Neural progenitor cell (in vitro differentiated cells): ENCODE results near the gene MYH7. TPM values are rescaled to one million over a fixed set of nuclear protein-coding genes. Genes with fewer than 3 reads are reported as not detected.
"Not testable (repeated sequence)": the region's sequence is repeated elsewhere in the genome, so short reads cannot be mapped to it uniquely, and the experiment has no call there.

ENCODE experiments used
- DNase-seq: peaks from one replicate; pipeline ENCODE4 v3.0.0-alpha.2; 2016; ENCODE audit warnings: low spot score
- H2AFZ ChIP-seq: fragments of 200-600 bp; sonication (generic); replicated peaks from 2 replicates; pipeline ENCODE4 v1.6.1; 2016; ENCODE audit warnings: antibody characterized with exemption
- H3F3A ChIP-seq: fragments of 200-600 bp; sonication (generic); 2 replicates; pipeline ENCODE4 v1.6.1; 2016; ENCODE audit warnings: antibody characterized with exemption, low read depth
- H3K27ac ChIP-seq: fragments of 200-600 bp; sonication (generic); 2 replicates; pipeline ENCODE4 v1.5.1; 2016; ENCODE audit warnings: mild to moderate bottlenecking
- H3K27me3 ChIP-seq: fragments of 200-600 bp; sonication (generic); 2 replicates; pipeline ENCODE4 v1.6.1; 2016; ENCODE audit warnings: mild to moderate bottlenecking, moderate library complexity
- H3K36me3 ChIP-seq: fragments of 200-600 bp; sonication (generic); 2 replicates; pipeline ENCODE4 v1.5.1; 2016
- H3K4me1 ChIP-seq: fragments of 200-600 bp; sonication (generic); 2 replicates; pipeline ENCODE4 v1.6.1; 2016; ENCODE audit warnings: mixed run types
- H3K4me2 ChIP-seq: fragments of 200-600 bp; sonication (generic); 2 replicates; pipeline ENCODE4 v1.6.1; 2016
- H3K4me3 ChIP-seq: fragments of 200-600 bp; sonication (generic); 2 replicates; pipeline ENCODE4 v1.5.1; 2016
- H3K79me2 ChIP-seq: fragments of 200-600 bp; sonication (generic); 2 replicates; pipeline ENCODE4 v1.6.1; 2016; ENCODE audit warnings: low read depth
- H3K9ac ChIP-seq: fragments of 200-600 bp; sonication (generic); 2 replicates; pipeline ENCODE4 v1.6.1; 2016
- H3K9me3 ChIP-seq: fragments of 200-600 bp; sonication (generic); 2 replicates; pipeline ENCODE4 v1.5.1; 2016; ENCODE audit warnings: low read depth
- H4K20me1 ChIP-seq: fragments of 200-600 bp; sonication (generic); 2 replicates; pipeline ENCODE4 v1.6.1; 2016; ENCODE audit warnings: low read depth
- H3K27ac Mint-ChIP-seq: 3 replicates; pipeline ENCODE4 v1.8.0; 2021; ENCODE audit warnings: mixed read lengths
- H3K27me3 Mint-ChIP-seq: 2 replicates; pipeline ENCODE4 v1.8.0; 2022; ENCODE audit warnings: low read depth, mild to moderate bottlenecking, inconsistent platforms, moderate library complexity, mixed read lengths; ENCODE audit not compliant: insufficient read depth
- H3K36me3 Mint-ChIP-seq: 3 replicates; pipeline ENCODE4 v1.8.0; 2021; ENCODE audit warnings: mixed read lengths
- H3K4me1 Mint-ChIP-seq: 3 replicates; pipeline ENCODE4 v1.8.0; 2021; ENCODE audit warnings: mixed read lengths
- H3K4me3 Mint-ChIP-seq: 3 replicates; pipeline ENCODE4 v1.8.0; 2021; ENCODE audit warnings: mild to moderate bottlenecking, moderate library complexity, mixed read lengths
- H3K9me3 Mint-ChIP-seq: 3 replicates; pipeline ENCODE4 v1.8.0; 2020; ENCODE audit warnings: mixed read lengths
- EZH2 ChIP-seq: fragments of 200-600 bp; sonication (generic); IDR thresholded peaks from 2 replicates; pipeline ENCODE4 v1.6.1; 2017; ENCODE audit warnings: antibody characterized with exemption, mild to moderate bottlenecking, moderate library complexity
- EZH2phosphoT487 ChIP-seq: fragments of 200-600 bp; sonication (generic); IDR thresholded peaks from 2 replicates; pipeline ENCODE4 v1.6.1; 2017; ENCODE audit warnings: antibody characterized with exemption
- total RNA-seq: library from RNA; depleted of rRNA; stranded (reverse); fragments of >200 nt; gene quantifications from 2 replicates; pipeline ENCODE4 v1.2.3, GENCODE V29; 2015; ENCODE audit warnings: low replicate concordance
- TF ChIP-seq, protein P1 (sequence below): fragments of 200-600 bp; sonication (generic); IDR thresholded peaks from 2 replicates; pipeline ENCODE4 v1.5.1; 2017; ENCODE audit warnings: antibody characterized with exemption, mild to moderate bottlenecking

Gene MYH7
- total RNA-seq, 1 donor from 2014 or later, result not detected

DNA sequence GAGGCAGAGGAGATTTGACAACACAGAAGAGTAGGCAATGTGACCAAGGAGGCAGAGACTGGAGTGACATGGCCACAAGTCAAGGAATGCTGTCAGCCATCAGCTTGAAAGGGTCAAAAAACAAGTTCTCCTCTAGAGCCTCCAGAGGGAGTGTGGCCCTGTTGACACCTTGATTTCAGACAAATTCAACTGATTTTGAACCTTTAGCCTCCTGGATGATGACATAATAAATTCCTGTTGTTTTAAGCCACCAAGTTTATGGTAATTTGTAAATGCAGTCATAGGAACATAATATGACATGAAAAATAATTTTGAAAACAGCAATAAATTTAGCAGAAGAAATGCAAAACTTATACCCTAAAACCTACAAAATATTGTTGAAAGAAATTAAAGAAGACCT is 25.5 kb upstream of the MYH7 start:
- H3K9ac ChIP-seq, result no peak overlapping the region
- TF ChIP-seq EZH2, result no peak
- no peak for TF ChIP-seq EZH2phosphoT487
- TF ChIP-seq, protein P1, sequence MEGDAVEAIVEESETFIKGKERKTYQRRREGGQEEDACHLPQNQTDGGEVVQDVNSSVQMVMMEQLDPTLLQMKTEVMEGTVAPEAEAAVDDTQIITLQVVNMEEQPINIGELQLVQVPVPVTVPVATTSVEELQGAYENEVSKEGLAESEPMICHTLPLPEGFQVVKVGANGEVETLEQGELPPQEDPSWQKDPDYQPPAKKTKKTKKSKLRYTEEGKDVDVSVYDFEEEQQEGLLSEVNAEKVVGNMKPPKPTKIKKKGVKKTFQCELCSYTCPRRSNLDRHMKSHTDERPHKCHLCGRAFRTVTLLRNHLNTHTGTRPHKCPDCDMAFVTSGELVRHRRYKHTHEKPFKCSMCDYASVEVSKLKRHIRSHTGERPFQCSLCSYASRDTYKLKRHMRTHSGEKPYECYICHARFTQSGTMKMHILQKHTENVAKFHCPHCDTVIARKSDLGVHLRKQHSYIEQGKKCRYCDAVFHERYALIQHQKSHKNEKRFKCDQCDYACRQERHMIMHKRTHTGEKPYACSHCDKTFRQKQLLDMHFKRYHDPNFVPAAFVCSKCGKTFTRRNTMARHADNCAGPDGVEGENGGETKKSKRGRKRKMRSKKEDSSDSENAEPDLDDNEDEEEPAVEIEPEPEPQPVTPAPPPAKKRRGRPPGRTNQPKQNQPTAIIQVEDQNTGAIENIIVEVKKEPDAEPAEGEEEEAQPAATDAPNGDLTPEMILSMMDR, result no peak
- Mint-ChIP-seq H3K36me3 (no peaks in the 10 kb centered on the region), H3K4me3 (no peak overlapping the region), H3K27me3 (no peaks in the 10 kb centered on the region), H3K9me3 (no peaks in the 10 kb centered on the region), H3K4me1 (no peaks in the 10 kb centered on the region), H3K27ac (no peak overlapping the region)
- no peaks in the 10 kb centered on the region for H3K4me1 ChIP-seq
- no peaks in the 10 kb centered on the region for H4K20me1 ChIP-seq
- no peak overlapping the region for H3K4me3 ChIP-seq
- H3K9me3 ChIP-seq, result no peaks in the 10 kb centered on the region
- no peak overlapping the region for H3K27ac ChIP-seq
- no peaks in the 10 kb centered on the region for H3K79me2 ChIP-seq
- peaks cover 5% of the 10 kb centered on the region for H3F3A ChIP-seq
- no peak overlapping the region for H2AFZ ChIP-seq
- H3K36me3 ChIP-seq, result no peaks in the 10 kb centered on the region
- no peak for DNase-seq
- peaks cover 7% of the 10 kb centered on the region for H3K27me3 ChIP-seq
- H3K4me2 ChIP-seq, result no peak overlapping the region

DNA sequence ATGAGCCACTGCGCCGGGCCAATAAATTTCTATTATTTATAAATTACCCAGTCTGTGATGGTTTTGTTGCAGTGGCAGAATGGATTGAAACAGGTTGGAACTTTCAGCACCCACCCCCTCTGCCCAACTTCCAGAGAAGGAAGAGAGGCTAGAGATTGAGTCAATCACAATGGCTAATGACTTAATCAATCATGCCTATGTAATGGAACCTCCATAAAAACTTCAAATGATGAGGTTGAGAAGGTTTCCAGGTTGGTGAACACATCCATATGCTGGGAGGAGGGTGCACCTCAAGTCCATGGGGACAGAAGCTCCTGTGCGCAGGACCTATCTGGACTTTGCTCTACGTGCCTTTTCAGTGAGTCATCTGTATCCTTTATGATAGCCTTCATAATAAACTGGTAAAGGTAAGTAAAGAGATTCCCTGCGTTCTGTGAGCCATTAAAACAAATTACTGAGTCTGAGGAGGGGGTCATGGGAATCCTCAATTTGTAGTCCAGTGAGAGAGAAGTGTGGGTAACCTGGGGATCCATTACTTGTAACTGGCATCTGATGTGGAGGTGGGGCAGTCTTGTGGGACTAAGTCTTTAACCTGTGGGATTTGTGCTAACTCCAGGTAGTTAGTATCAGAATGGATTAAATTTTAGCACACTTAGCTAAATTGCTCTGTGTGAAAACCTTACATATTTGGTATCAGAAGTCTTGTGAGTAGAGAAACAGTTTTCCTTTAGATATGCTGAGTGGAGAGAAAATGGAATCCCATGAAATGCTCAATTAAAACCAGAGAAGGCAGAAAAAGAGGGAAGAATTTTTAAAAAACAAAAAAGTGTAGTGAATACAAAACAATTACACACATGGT is 22.4 kb upstream of the MYH7 start:
- H2AFZ ChIP-seq, result no peak overlapping the region
- no peaks in the 10 kb centered on the region for H3K79me2 ChIP-seq
- Mint-ChIP-seq H3K4me3 (no peak overlapping the region), H3K27ac (no peak overlapping the region), H3K36me3 (no peaks in the 10 kb centered on the region), H3K27me3 (no peaks in the 10 kb centered on the region), H3K9me3 (no peaks in the 10 kb centered on the region), H3K4me1 (no peaks in the 10 kb centered on the region)
- no peak overlapping the region for H3K9ac ChIP-seq
- DNase-seq, result no peak
- no peaks in the 10 kb centered on the region for H3K9me3 ChIP-seq
- H3K36me3 ChIP-seq, result no peaks in the 10 kb centered on the region
- peaks cover 4% of the 10 kb centered on the region for H3F3A ChIP-seq
- H3K27ac ChIP-seq, result no peak overlapping the region
- peaks cover 7% of the 10 kb centered on the region for H3K27me3 ChIP-seq
- H4K20me1 ChIP-seq, result no peaks in the 10 kb centered on the region
- H3K4me3 ChIP-seq, result no peak overlapping the region
- TF ChIP-seq EZH2phosphoT487 (no peak), EZH2 (no peak)
- TF ChIP-seq, protein P1, result no peak
- peaks cover 9% of the 10 kb centered on the region for H3K4me1 ChIP-seq
- no peak overlapping the region for H3K4me2 ChIP-seq

DNA sequence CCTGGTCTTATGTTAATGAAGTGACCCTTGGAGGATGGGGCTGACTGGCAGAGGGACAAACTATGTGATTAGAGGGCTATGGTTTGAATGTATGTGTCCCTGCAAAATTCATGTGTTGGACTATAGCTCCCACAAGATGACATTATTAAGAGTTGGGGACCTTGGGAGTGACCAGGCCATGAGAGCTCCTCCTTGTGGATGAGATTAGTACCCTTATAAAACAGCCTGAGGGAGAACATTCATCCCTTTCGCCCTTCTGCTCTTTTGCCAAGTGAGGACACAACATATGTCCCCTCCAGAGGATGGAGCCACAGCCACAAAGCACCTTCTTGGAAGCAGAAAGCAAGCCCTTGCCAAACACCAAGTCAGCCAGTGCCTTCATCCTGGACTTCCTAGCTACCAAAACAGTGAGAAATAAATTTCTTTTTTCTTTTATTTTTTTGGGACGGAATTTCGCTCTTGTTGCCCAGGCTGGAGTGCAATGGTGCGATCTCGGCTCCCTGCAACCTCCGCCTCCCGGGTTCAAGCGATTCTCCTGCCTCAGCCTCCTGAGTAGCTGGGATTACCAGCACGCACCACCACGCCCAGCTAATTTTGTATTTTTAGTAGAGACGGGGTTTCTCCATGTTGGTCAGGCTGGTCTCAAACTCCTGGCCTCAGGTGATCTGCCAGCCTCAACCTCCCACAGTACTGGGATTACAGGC is 21.6 kb upstream of the MYH7 start:
- not testable (repeated sequence) for H2AFZ ChIP-seq, H3K4me3 Mint-ChIP-seq, H3K4me1 Mint-ChIP-seq, H3K36me3 Mint-ChIP-seq, H4K20me1 ChIP-seq, H3K79me2 ChIP-seq, H3F3A ChIP-seq, H3K36me3 ChIP-seq, H3K4me1 ChIP-seq, H3K9me3 ChIP-seq, H3K9me3 Mint-ChIP-seq, H3K4me2 ChIP-seq, H3K27ac Mint-ChIP-seq, H3K27me3 Mint-ChIP-seq, H3K27me3 ChIP-seq, H3K4me3 ChIP-seq, H3K9ac ChIP-seq, H3K27ac ChIP-seq
- peak; percentile 36 for DNase-seq
- TF ChIP-seq, protein P1, result peak; percentile 43
